Epithelial cell of esophagus (primary cell): ENCODE data around the gene ARPP21.

ENCODE experiments used
- DNase-seq: peaks from one replicate; pipeline ENCODE4 v3.0.0; 2010; ENCODE audit warnings: low read depth
- H3K4me3 ChIP-seq: 2 replicates; pipeline ENCODE4 v1.5.1; 2011; ENCODE audit warnings: mild to moderate bottlenecking, low read length, control low read depth
- TF ChIP-seq, protein P1 (sequence below): IDR thresholded peaks from 2 replicates; pipeline ENCODE4 v1.5.1; 2011; ENCODE audit warnings: low read depth, mild to moderate bottlenecking, low read length, control low read depth, inconsistent platforms; ENCODE audit not compliant: insufficient read depth; ENCODE audit errors: missing control alignments

Gene ARPP21

DNA sequence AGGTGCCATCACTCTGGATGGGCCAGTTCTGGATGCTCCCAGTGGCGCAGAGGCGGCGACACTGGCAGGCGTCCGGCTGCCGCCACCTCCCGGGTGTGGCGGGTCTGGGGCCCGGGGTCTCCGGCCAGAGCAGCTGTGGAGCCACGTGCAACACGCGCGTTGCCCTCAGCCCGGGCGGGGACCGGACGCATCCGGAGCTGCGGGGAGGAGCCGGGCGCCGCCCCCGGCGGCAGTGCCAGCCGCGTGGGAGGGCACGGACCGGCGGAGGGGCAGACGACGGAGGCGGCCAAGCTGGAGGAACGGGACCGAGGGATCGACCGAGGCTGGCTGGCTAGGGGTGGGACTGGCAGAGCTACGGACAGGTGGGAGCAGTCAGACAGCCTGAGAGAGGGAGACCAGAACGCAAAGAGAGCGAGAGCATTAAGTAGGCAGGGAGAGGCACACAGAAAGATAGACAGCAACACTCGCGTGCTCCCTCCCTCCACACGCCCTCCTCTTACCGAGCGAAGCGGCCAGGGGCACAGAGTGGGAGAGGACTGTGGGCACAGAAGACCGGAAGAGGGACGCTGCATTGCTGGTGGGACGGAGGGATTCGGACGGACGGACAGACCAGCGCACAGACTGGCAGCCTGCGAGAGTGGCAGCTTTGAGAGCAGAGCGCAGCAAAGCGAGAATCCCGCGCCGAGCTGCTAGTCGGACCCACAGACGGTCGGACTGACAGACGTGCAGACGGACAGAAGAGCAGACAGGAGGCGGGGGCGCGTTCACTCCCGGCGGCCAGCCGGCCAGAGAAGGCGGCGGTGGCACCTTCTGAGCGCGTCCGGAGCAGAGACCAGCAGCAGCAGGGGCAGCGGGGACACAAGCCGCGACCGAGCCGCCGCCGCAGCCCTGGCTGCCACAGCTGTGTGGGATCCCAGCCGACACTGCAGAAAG lies at the start of gene ARPP21:
Gene ARPP21, plus strand, starts transcription at position 272 of the 933 bp plus-strand sequence. CDS start 42,227 bp downstream, outside the sequence.
- TF ChIP-seq, protein P1, sequence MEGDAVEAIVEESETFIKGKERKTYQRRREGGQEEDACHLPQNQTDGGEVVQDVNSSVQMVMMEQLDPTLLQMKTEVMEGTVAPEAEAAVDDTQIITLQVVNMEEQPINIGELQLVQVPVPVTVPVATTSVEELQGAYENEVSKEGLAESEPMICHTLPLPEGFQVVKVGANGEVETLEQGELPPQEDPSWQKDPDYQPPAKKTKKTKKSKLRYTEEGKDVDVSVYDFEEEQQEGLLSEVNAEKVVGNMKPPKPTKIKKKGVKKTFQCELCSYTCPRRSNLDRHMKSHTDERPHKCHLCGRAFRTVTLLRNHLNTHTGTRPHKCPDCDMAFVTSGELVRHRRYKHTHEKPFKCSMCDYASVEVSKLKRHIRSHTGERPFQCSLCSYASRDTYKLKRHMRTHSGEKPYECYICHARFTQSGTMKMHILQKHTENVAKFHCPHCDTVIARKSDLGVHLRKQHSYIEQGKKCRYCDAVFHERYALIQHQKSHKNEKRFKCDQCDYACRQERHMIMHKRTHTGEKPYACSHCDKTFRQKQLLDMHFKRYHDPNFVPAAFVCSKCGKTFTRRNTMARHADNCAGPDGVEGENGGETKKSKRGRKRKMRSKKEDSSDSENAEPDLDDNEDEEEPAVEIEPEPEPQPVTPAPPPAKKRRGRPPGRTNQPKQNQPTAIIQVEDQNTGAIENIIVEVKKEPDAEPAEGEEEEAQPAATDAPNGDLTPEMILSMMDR: no peak
- no peak within 1 kb of the TSS for H3K4me3 ChIP-seq
- DNase-seq: no peak

DNA sequence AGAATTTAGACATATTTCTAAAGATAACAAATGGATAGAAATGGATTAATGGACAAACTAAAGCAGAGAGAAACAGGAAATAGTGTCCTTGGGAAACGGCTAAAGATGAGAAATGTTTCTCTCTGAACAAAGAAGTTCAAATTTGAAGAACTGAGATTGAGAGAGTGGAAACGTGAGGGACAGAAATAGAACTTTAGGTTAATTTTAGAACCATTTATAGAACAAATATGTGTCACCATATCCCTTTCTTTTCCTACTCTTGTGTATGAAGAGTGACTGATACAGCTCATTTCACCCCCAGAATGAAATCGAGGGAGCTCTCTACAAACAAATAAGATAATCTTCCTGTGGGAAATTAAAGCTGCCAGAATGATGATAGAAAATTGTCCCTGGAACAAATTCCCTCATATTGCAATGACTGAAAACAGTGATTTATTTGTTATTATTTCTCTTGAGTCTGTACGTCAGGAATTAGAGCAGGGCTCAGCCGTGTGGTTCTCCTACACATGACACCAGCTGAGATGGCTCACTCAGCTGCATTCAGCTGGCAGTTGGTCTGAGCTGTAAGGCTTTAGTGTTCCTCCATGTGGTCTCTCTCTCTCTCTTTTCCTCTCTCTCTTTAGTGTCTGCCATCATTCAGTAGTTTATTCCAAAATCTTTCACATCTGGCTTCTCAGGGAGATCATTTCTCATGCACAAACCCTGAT lies 46.6 kb upstream of the ARPP21 start:
- no peak overlapping the region for H3K4me3 ChIP-seq
- DNase-seq: no peak
- TF ChIP-seq, protein P1: no peak

DNA sequence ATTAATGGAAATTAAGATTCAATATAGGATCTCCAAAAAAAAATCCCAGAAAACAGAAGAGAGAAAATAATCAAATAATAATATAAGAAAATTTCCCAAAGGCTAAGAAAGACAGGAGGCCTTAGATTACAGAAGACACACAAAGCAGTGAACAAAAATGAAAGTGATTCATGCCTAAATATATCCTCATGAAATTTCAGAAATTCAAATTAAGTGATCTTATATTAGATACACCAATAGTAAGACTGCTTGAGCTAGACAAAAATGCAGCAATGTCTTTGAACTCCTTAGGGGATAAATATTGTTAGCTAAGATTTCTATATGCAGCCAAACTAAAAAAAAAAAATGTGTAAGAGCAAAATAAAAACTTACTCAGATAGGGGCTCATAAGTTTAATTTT lies 44.6 kb upstream of the ARPP21 start:
- TF ChIP-seq, protein P1: no peak

DNA sequence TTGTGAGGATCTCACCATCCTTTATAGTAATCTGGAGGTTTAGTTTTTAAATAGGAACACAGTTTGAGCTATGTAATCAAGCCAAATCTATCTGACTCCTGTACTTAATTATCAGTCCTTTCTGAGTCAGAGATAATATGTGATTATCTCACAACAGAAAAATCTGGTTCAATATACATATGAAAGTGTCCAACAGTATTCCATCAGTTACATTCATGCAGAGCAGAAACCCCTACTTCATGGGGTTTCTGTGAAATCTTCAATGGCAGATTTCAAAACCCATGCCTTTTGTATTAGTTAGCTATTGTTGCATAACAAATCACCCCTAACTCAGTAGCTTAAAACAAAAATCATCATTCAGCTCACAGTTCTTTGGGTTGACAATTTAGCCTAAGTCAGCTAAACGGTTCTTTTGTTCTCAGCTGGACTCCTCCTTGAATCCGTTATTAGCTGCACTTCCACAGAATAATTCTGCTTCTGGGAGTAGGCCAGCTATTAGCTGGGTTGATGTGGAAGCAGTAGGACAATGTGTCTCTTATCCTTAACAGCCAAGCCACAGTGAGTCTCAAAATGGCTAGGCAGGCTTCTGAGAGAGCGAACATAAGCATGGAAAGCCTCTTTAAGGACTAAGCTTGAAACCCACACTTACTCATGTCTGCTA lies 42.9 kb upstream of the ARPP21 start:
- TF ChIP-seq, protein P1: no peak
- H3K4me3 ChIP-seq: no peak overlapping the region
- DNase-seq: no peak

More for the DNA sequence above, 44.6 kb upstream of the ARPP21 start:
- DNase-seq: no peak
- no peak overlapping the region for H3K4me3 ChIP-seq

DNA sequence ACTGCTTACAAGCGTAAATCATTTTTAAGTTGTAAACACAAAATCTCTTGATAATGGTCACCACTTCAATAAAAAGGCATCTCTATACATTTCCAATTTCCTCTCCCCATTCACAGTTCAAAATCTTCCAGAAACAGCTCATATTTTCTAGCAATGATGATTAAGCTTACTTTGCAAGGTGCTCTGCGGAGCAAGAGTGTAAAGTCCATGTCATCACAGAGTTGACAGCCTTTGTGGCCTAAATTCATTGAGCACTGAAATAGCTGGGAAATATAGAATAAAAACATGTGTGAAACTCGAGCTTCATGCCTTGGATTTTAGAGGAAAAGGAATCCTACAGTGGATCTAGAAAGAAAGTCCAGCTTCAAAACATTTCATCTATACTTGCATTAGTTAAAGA lies 41.8 kb upstream of the ARPP21 start:
- H3K4me3 ChIP-seq: no peak overlapping the region
- no peak for DNase-seq
- TF ChIP-seq, protein P1: no peak

DNA sequence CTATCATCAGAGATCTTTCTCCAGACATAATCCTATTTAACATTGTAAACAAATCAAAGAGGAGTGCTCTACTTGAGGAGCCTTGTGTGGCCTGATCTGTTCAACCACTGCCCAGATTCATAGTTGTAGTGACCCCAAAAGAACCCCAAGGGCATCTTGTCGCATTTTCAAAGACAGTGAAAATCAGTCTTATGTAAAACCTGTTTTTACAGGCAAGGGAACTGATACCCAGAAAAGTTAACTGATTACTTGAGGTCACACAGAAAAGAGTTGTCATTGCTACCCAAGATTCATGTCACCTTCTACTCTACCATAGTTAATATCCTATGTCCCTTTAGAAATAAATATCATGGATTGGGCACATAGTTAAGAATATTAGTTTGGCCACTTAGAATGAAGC lies 40.5 kb upstream of the ARPP21 start:
- H3K4me3 ChIP-seq: no peak overlapping the region

More for the DNA sequence above, 40.5 kb upstream of the ARPP21 start:
- TF ChIP-seq, protein P1: no peak
- no peak for DNase-seq
